Measurements from ENCODE around the gene SYNGR4. TPM values are rescaled to one million over a fixed set of nuclear protein-coding genes. Genes with fewer than 3 reads are reported as not detected.

Gene SYNGR4
- total RNA-seq, 1 donor from 2014 or later = not detected

DNA sequence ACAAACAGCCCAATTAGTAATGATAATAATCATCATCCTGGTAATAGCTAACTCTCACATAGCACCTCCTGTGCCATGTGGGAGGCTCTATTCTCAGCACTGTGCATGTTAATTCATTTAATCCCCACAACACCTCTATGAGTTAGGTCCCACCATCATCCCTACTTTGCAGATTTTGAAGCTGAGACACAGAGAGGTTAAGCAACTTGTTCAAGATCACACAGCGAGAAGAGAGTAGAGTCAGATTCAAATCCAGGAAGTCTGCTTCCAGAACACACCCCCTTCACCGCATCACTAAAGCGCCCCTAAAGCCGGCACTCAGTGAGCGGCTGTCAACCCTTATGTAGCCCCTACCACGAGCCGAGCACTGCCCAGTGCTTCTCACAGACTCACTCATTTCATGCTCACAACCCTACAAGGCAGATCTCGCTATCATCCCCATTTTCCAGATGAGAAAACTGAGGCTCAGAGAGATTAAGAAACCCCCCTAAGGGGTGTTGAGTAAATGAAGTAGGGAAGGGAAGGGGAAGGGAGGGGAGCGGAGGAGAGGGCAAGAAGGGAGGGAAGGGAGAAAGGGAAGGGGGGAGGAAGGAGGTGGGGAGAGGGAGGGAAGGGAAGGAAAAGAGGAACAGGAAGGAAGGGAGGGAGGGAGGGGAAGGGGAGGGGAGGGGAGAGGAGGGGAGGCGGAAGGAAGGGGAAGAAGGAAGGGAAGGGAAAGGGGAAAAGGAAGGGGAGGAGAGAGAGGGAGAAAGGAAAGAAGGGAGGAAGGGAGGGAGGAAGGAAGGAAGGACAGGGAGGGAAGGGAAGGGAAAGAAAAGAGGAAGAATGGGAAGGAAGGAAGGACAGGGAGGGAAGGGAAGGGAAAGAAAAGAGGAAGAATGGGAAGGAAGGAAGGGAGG lies 22.4 kb upstream of the SYNGR4 start:
- DNase-seq (ENCODE audit: low read depth) = no peak

GRCh38 chr19:48342414-48342738 lies 21.8 kb upstream of the SYNGR4 start:
- DNase-seq (ENCODE audit: low read depth) = no peak

- DNase-seq (ENCODE audit: low read depth) = no peak
Measured at GRCh38 chr19:48342841-48343540, 21.2 kb upstream of the SYNGR4 start.

- DNase-seq (ENCODE audit: low read depth) = no peak
Measured at GRCh38 chr19:48344892-48345291, 19.3 kb upstream of the SYNGR4 start.

GRCh38 chr19:48346191-48346590 lies 18.0 kb upstream of the SYNGR4 start:
- no peak for DNase-seq (ENCODE audit: low read depth)

DNA sequence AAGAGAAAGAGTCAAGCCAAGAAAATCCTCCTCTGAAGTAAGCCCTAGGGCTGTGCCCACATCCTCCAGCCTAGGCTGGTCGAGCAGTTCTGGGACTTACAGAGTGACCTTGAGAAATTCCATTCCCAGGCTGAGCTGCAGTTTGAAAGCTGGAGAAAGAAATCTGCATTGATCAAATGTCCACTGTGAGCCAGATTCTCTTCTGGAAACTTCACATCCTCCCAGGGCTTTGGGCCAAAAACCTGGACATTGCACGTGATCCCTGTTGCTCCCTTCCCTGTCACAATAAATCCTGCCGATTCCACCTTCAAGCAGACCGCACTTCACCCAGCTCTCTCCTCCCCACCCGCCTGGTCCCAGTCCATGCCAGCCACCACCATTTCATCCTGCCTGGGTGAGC lies 16.1 kb upstream of the SYNGR4 start:
- no peak for DNase-seq (ENCODE audit: low read depth)

GRCh38 chr19:48348737-48349136 lies 15.4 kb upstream of the SYNGR4 start:
- no peak for DNase-seq (ENCODE audit: low read depth)

GRCh38 chr19:48350856-48351255 lies 13.3 kb upstream of the SYNGR4 start:
- DNase-seq (ENCODE audit: low read depth) = no peak

GRCh38 chr19:48351341-48351752 lies 12.8 kb upstream of the SYNGR4 start:
- peak; percentile 33 for DNase-seq (ENCODE audit: low read depth)

DNA sequence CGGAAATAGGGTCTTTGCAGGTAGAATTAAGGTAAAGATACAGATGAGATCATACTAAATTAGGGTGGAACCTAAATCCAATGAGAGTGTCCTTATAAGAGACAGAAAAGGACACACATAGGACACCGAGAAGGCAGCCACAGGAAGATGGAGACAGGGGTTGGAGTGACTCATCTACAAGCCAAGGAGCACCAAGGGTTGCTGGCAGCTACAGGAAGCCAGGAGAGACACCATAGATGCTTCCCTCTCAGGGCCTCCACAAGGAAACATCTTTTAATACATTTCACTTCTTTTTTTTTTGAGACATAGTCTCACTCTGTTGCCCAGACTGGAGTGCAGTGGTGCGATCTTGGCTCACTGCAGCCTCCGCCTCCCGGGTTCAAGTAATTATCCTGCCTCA lies 10.5 kb upstream of the SYNGR4 start:
- no peak for DNase-seq (ENCODE audit: low read depth)

GRCh38 chr19:48354332-48354992 lies 9.7 kb upstream of the SYNGR4 start:
- DNase-seq (ENCODE audit: low read depth) = no peak

DNA sequence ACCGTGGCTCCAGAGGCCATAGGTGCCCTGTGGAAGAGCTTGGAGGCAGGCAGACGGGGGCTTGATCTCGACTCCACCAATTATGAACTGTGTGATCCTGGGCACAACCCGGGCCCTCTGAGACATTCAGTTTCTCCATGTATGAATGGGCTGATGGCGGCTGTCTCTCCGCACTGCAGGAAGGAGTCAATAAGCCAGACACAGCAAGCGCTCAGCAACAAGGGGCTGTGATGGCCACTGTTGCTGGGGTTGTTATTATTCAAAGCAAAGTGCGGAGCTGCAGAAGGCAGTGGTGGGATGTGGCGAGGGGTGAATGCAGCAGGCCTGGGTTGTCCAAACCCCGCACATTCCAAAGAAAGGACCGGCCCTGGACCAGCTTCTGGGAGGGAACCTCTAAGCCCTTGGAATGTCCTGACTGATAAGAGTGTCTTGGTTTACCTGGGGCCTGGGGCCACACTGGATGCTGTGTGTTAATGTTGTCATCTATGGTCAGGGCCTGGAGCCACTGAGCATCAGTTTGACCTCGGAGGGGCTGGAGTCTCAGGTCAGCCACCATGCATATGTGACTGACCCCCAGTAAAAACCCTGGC lies 8.7 kb upstream of the SYNGR4 start:
- no peak for DNase-seq (ENCODE audit: low read depth)

DNA sequence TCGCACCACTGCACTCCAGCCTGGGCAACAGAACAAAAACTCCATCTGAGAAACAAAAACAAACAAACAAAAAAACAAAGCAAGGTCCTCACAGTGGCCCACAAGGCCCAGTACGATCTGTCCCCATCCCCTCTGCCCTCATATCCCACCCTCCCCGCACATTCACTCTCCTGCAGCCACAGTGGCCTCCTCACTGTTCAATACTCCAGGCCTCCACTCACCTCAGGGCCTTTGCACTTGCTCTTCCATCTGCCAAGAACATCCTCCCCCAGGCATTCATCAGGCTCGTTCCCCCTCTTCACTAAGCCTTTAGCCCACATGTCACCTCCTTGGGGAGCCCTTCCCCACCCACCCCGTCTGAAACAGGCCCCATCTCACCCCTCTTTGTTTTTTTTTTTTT lies 5.0 kb upstream of the SYNGR4 start:
- DNase-seq (ENCODE audit: low read depth) = no peak

- no peak for DNase-seq (ENCODE audit: low read depth)
Measured at GRCh38 chr19:48361912-48362311, 2.3 kb upstream of the SYNGR4 start.

DNA sequence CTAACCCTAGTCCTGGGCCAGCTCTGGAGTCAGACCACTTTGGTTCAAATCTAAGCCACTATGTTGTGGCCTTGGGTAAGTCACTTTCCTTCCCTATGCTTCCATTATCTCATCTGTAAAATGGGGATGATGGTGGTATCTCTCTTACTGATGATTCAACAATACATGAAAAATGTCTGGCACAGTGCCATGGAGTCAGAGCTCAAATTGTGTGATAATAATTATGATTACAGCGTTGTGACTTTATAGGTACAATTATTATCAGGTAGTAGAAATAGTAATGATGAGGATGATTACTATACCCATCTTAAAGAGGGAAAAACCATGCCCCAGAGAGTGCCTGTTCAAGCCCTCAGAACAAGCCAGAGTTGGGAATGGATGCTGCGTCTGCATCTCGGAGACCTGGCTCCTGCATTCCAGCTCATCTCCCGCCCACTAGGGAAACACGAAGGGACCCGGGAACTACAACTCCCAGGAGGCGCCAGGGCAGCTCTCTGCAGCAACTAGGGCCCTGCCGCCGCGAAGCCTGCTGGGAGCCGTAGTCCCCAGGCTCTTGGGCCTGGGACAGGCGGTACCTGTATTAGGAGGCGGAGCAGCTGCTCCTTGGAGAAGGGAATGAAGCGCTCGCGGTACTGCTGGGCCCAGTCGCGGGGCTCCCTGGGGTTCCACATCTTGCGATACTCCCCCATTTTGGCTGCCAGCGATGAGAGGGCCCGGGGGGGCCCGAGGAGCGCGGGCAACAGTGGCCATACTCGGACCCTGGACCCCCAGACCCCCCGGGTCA lies 1.3 kb upstream of the SYNGR4 start:
- peak; percentile 93 for DNase-seq (ENCODE audit: low read depth)

DNA sequence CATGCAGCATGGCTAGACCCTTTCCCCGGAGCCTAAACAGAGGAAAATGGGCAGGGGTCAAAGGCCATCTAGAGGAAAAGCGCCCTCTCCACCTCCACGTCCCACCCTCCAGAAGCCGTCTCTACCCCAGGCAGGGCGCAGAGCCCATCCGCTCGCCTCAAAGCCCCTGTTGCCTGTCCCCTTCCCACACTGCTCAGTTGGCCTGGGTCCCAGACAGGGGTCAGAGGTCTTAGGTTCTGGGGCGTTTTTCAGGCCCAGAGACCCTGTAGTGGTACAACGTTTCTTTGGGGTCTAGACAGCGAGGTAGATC lies 712 bp upstream of the SYNGR4 start:
- no peak for DNase-seq (ENCODE audit: low read depth)

- DNase-seq (ENCODE audit: low read depth) = no peak
Measured at GRCh38 chr19:48364598-48365348, 606 bp downstream of the SYNGR4 start.

DNA sequence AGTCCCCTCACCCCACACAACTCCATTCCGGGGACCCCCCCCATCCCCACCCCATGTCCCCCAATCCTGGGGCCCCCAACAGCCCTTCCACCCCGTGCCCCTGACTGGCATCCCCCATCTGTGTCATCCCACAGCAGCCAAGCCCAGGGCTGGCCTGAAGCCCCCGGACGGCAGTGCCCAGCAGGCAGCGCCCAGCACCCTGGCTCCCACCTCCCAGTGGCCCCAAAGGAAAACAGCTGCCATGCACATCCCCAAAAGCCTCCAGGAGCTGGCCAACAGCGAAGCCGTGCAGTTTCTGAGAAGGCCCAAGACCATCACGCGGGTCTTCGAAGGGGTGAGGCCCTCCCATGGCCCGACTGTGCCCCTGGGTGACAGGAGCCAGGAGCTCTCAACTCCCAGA lies 1.4 kb downstream of the SYNGR4 start:
- no peak for DNase-seq (ENCODE audit: low read depth)

DNA sequence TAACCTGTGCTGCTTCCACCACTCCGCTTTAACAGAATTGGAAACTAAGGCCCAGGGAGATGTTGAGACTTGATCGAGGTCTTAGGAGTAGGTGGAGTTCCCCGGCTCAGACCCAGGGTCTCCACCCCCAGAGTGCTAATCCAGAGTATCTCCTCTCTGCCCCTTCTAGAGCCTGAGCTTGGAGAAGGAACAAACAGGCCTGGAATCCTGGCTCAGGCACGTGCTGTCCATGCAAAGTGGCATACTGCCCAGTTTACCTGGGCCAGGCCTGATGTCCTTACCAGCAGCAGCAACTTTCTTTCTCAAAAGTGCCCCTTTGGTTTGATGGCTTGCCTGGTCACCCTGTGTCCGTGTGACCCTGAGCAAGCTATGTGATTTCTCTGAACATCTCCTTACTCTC lies 3.7 kb downstream of the SYNGR4 start:
- DNase-seq (ENCODE audit: low read depth) = no peak

DNA sequence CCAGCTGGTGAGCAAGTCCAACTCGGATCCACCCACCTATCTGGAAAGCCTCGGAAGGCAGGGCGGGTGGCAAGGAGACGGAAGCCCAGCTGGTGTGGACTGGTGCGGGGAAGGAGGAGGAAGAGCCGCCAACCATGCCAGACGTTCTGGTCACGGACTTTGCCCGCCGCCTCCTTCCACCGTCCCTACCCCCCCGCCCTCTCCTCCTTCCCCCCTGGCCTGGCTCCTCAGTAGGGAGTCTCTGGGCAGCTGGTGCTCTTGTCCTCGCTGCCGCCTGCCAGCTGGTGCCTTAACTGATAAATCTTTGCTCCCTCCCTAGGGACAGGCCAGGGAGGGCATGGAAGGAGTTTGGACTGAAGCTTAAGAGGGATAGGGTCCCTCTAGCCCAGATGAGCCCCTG lies 4.8 kb downstream of the SYNGR4 start:
- DNase-seq (ENCODE audit: low read depth) = peak; percentile 48

DNA sequence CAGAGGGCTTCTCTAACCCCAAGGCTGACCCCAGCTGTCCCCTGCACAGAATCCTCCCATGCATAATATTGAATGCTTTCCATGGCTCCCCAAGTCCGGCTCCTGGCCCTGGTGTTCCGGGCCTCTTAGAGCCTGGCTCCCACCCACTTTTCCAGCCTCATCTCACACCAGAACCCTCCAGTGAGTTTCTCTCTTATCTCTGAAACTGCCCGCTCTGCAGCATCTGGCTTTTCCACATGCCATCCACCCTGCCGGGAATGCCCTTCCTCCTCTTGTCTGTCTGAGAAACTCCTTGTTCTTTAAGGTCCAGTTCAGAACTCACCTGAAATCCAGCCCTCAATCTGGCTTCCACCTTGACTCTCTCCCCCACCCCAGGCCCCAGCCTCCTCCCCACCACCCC lies 6.8 kb downstream of the SYNGR4 start:
- DNase-seq (ENCODE audit: low read depth) = no peak

Measured in myocyte (in vitro differentiated cells).